T follicular helper cell (primary cell): ENCODE results near the gene XPA.
"Not testable (repeated sequence)": the region's sequence is repeated elsewhere in the genome, so short reads cannot be mapped to it uniquely, and the experiment has no call there.

Source experiments
- DNase-seq: peaks from one replicate; pipeline ENCODE4 v3.0.0-alpha.2; 2020; ENCODE audit warnings: low read depth

Gene XPA

DNA sequence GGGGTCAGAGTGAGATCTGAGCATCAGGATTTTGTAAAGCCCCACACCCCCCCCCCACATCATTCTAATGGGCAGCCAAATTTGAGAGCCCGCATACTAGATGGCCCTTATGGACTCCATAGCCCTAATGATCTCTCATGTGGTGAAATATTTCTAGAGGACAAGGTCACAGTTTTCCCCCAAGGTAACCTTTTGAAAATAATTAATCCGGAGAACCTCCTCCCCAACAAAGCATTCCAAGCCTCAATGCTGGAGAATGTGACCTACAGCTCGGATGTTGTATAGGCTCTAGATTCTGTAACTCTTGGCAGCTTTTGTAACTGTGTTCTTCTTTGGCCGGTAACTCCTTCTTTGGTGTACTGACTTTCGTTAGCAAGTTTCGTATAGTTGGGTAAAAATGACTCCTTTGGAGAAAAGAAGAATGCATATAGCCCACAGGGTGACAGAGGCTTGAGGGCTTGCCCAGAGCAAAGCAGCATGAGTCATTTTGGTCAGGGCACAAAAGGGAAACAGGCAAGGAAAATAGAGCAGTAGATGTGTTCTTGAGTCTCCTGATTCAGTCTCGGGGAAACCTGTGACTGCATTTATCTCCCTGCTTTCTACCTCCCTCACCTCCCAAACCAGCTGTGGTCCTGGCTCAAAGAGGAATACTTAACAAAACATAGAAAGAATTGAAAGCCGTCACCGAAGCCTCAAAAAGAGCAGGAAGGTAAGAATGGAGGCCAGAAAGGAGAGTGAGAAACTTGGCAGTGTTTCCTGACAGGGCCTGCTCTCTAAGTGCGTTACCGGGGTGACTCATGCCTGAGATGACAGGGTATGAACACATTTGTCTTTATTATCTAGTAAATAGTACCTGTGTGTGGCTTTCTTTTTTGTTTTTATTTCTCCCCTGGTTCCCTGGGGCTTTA is 6.6 kb upstream of the XPA start:
- no peak for DNase-seq

DNA sequence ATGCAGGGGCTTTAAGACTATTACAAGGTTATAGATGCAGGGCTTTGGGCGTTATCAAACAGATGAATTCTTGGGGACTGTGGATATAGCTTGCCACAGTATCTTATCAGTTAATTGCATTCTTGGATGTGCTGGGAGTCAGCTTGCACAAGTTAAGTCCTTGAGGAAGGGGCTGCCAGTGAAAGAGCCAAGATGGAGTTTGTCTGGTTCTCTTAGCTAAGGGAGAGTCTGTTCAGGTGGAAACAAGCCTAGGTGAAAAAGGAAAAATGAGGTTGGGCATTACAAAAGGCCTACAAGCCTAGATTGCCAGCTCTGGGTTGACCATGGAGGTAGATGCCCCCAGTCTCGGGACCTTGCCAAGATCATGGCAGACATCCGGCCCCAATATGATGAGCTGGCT is 2.7 kb upstream of the XPA start:
- not testable (repeated sequence) for DNase-seq

- DNase-seq, result not testable (repeated sequence)
Observed at GRCh38 chr9:97699281-97699680, 2.1 kb upstream of the XPA start.

GRCh38 chr9:97698865-97699264 is 1.7 kb upstream of the XPA start:
- DNase-seq, result no peak

- no peak for DNase-seq
Observed at GRCh38 chr9:97697837-97698236, 697 bp upstream of the XPA start.

- DNase-seq, result no peak
Observed at GRCh38 chr9:97695995-97696802, 941 bp downstream of the XPA start.

DNA sequence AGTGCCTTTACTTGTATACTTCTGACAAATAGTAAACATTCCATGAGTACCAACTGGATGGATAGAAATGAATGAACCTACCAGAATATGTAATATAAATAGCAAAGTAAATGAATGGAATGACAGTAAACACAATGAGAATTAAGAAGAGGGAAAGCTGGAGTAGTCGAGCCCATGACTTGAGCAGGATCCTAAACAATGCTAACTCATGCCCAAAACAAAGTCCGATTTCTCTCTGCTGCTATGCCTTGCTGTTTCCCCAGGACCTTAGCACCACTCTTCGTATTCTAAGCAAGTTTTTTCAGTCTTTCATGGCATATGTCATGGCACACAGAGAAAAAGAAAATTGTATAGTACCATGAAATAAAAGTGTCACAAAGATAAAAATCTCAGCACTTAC is 1.8 kb downstream of the XPA start:
- no peak for DNase-seq

DNA sequence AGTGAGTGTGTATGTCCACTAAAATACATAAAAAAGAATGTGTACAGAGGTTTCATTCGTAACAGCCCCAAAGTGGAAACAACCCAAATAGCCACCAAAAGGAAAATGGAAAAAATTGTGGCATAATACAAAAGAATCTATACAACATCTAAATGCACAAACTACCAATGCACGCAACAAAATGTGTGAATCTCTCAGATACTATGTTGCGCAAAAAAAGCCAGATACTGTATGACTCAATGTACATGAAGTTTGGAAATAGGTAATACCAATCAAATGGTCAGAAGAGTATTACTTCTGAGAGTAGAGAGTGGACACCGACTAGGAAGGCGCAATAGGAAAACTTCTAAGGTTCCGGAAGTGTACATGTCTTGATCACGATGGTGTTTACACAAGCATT is 2.4 kb downstream of the XPA start:
- DNase-seq, result no peak

DNA sequence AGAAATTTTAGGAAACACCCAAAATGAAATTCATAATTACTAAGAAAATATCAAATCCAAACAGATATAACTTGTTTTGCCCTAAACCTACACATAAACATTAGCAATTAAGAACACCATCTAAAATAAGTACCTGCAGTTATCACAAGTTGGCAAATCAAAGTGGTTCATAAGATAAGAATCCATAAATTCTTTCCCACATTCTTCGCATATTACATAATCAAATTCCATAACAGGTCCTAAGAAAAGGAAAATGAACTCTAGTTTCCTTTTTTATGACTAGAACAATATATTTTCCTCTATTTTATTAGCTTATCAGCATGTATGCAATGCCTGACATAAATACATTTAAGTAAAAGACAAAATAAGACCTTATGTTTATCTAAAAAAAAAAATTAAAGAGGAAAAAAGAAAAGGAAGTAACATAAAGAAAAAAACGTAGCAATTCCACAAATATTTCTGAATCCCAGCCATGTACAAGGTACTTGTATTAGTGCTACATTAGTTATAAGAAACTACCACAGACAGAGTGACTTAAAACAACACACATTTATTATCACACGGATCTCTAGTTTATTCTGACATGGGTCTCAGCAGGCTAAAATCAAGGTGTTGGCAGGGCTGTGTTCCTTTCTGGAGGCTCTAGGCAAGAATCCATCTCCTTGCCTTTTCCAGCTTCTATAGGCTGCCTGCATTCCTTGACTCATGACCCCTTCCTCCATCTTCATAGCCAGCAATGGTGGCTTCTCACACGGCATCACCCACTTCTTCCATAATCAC is 7.5 kb downstream of the XPA start:
- DNase-seq, result no peak

DNA sequence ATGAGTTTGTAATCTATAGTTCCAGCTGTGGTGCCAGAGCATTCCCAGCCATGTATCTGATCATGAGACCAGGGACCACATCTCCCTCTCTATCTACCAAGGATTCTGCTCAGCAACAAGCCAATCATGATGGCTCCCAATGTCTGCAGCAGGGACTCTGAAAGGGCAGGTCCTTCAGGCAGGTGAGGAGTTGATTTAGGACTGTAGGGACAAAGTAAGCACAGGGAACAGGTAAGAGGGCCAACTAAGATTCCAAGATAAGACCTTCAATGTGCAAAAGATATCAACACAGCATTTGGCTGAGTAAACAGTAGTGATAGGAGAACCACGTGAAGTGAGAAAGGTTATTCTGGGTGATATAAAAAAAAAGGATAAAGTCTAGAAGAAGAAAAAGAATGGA is 8.5 kb downstream of the XPA start:
- DNase-seq, result no peak

DNA sequence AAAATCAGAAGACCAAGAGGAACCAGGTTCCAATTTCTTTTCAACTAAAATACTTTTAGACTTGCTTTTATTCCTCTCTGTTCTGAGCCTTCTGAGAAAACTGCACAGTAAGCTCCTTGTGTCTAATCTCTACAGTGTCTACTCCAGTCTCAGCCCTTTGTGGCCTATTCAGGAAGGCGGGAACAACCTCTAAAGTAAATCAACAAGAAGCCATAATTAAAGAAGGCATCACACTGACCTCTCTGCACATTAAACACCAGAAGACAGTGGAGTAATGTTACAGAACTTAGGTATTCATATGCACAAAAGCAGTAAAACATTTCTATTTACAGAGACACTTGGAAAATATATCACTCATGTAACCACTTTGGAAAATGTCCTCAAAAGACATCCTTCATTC is 14.9 kb downstream of the XPA start:
- no peak for DNase-seq

- DNase-seq, result no peak
Observed at GRCh38 chr9:97675655-97676054, 21.5 kb downstream of the XPA start.

DNA sequence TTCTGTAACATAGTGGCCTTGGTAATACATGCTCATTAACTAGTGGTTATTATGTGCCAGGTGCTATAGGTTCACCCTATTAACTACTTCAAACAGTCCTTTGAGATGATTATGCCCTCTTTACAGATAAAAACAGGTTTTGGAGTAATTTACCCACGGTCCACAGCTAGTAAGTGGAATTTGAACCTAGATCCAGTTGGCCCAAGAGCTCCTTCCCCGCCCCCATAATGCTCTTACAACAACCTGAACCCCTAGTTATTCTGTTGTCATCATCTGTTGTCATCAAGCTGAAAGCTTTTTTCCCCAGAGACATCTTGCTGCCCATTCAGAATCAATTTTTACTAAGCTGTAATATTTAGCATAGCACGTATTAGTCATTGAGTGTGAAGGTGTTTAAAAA is 23.2 kb downstream of the XPA start:
- DNase-seq, result no peak

GRCh38 chr9:97672403-97672802 is 24.7 kb downstream of the XPA start:
- DNase-seq, result no peak

DNA sequence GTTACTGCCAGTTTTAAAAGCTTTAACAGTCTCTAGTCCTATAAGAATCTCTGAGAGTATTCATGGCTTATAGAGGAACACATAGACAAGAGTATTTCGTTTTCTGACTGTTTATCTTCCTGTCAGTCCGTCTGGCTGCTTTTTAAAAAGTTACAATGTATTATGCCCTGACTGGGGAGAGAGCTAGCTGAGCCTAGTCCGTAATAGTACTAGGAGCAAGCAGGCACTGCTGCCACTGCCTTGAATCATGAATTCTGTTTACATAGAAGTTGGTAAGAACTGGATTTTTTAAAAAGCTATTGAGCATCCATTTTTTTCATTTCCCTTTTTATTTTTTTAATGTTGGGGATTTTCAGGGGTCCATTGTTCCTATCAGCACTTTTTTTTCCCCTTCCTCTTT is 26.6 kb downstream of the XPA start:
- no peak for DNase-seq

GRCh38 chr9:97668485-97668884 is 28.7 kb downstream of the XPA start:
- no peak for DNase-seq

DNA sequence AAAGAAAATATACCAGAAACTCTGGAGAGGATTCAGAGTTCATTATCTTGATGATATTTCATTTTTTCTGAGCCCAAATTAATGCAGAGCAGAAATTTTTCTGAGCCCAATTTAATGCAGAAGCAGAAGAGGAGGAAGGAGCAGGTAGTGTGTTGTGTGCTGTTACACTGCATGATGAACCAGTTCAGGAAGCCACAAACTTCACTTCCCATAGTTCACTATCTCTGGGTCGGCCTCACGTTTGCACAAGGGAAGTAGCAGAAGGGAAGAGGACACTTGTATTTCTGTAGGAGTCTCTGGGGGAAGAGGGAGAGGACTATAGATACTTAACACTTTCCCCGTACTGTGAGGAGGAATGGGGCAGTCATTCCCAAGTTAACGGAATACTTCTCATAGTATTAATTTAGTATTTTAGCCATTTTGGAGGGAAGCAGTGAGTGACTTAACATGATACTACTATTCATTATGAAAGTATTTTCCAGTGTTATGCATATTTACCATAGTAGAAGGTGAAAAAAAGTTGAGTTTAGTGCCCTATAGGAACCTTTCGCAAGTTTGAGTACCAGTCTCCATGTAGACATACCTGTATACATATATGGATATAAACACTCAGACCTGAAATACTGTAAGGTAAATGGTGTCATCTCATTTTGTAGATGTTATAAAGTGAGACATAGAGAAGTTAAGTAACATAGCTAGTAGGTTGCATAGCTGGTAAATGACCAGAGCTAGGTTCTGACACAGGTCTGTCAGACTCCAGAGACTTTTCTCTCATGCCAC is 30.0 kb downstream of the XPA start:
- DNase-seq, result no peak

GRCh38 chr9:97665742-97666141 is 31.4 kb downstream of the XPA start:
- DNase-seq, result no peak

GRCh38 chr9:97660847-97661246 is 36.3 kb downstream of the XPA start:
- DNase-seq, result no peak

GRCh38 chr9:97660340-97660739 is 36.8 kb downstream of the XPA start:
- no peak for DNase-seq

DNA sequence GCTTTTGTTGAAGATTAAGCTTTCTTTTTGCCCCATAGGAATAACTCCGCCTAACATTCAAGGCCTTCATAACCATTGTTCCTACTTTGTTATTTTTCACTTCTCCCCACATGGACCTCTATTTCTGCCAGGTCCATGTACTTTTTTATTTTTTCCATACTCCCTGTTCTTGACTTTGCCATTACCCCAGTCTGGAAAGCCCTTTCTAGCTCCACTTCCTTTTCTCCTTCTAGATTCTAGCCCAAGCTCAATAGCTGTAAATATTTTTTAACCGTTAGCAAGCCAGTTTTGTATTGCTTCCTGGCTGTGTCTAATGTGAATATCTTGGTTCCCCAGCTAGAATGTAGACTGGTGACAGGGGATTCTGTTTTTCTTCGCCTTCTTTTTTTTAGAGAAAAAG is 37.4 kb downstream of the XPA start:
- no peak for DNase-seq

- no peak for DNase-seq
Observed at GRCh38 chr9:97658707-97659106, 38.4 kb downstream of the XPA start.
